CD14-positive monocyte (primary cell): Measurements from ENCODE around the gene CYB5R4. TPM values are rescaled to one million over a fixed set of nuclear protein-coding genes. Genes with fewer than 3 reads are reported as not detected.

Source experiments
- DNase-seq, 3 donors: peaks; one replicate each; pipeline ENCODE4 v3.0.0-alpha.2; 2011 to 2022
- H2AFZ ChIP-seq: 2 replicates; pipeline ENCODE4 v1.6.0; 2012; ENCODE audit warnings: mild to moderate bottlenecking, low read depth, low read length, inconsistent platforms; ENCODE audit not compliant: insufficient read depth, poor library complexity, severe bottlenecking
- H3K27ac ChIP-seq, 2 donors: 1 replicate in 1 of 2; 2 replicates in 1 of 2; pipeline ENCODE4 v1.5.1; 2012 to 2013; ENCODE audit warnings: low read length in 2 of 2, control low read depth in 1 of 2, inconsistent platforms in 1 of 2, low read depth in 1 of 2, mild to moderate bottlenecking in 1 of 2
- H3K27me3 ChIP-seq, 2 donors: one replicate each; pipeline versions ENCODE4 v1.6.0 to v1.6.1; 2011 to 2013; ENCODE audit warnings: low read length in 2 of 2; ENCODE audit not compliant: control insufficient read depth in 2 of 2, insufficient read depth in 2 of 2
- H3K36me3 ChIP-seq, 2 donors: replicated peaks in 1 of 2; 1 replicate in 1 of 2; 2 replicates in 1 of 2; pipeline versions ENCODE4 v1.5.1 to v1.6.1; 2012 to 2013; ENCODE audit warnings: low read length in 2 of 2, control low read depth in 1 of 2, inconsistent platforms in 1 of 2, mild to moderate bottlenecking in 1 of 2; ENCODE audit not compliant: insufficient read depth in 2 of 2, control insufficient read depth in 1 of 2
- H3K4me1 ChIP-seq, 2 donors: 1 replicate in 1 of 2; 2 replicates in 1 of 2; pipeline versions ENCODE4 v1.5.1 to v1.6.1; 2012 to 2013; ENCODE audit warnings: low read length in 2 of 2, control low read depth in 1 of 2, inconsistent platforms in 1 of 2, mild to moderate bottlenecking in 1 of 2, moderate library complexity in 1 of 2; ENCODE audit not compliant: insufficient read depth in 2 of 2, control insufficient read depth in 1 of 2
- H3K4me2 ChIP-seq: replicated peaks from 2 replicates; pipeline ENCODE3; 2012; ENCODE audit warnings: low read length, moderate library complexity, mild to moderate bottlenecking; ENCODE audit not compliant: poor library complexity, severe bottlenecking; ENCODE audit errors: extremely low read depth
- H3K4me3 ChIP-seq, 3 experiments: fragments of 200-600 bp in 1 of 3; sonication (generic) in 1 of 3; replicated peaks in 1 of 3; 1 replicate in 2 of 3; 2 replicates in 1 of 3; pipeline ENCODE4 v1.5.1; 2011 to 2013; ENCODE audit warnings: low read length in 3 of 3, mild to moderate bottlenecking in 3 of 3, control low read depth in 2 of 3, low read depth in 2 of 3, inconsistent platforms in 1 of 3, moderate library complexity in 1 of 3
- H3K79me2 ChIP-seq: 2 replicates; pipeline ENCODE4 v1.6.0; 2012; ENCODE audit warnings: mild to moderate bottlenecking, control low read depth, inconsistent platforms, low read length, moderate library complexity; ENCODE audit not compliant: insufficient read depth
- H3K9ac ChIP-seq: 2 replicates; pipeline ENCODE4 v1.6.0; 2017; ENCODE audit warnings: low read length, mild to moderate bottlenecking; ENCODE audit not compliant: insufficient read depth, poor library complexity, severe bottlenecking
- H3K9me3 ChIP-seq, 2 donors: replicated peaks in 1 of 2; 1 replicate in 1 of 2; 2 replicates in 1 of 2; pipeline versions ENCODE4 v1.5.1 to v1.6.1; 2012 to 2013; ENCODE audit warnings: low read length in 2 of 2, control low read depth in 1 of 2; ENCODE audit not compliant: control insufficient read depth in 1 of 2, insufficient read depth in 1 of 2
- H4K20me1 ChIP-seq: 2 replicates; pipeline ENCODE4 v1.6.0; 2012; ENCODE audit warnings: mild to moderate bottlenecking, low read length, control low read depth, moderate library complexity; ENCODE audit not compliant: insufficient read depth
- H3K27ac Mint-ChIP-seq, 7 donors: one replicate each; pipeline ENCODE4 v1.8.0; 2020; ENCODE audit warnings: mild to moderate bottlenecking in 7 of 7, mixed read lengths in 7 of 7, moderate library complexity in 6 of 7, inconsistent platforms in 2 of 7
- H3K27me3 Mint-ChIP-seq, 3 donors: one replicate each; pipeline ENCODE4 v1.8.0; 2021 to 2022; ENCODE audit warnings: low read depth in 3 of 3, mild to moderate bottlenecking in 3 of 3, mixed read lengths in 3 of 3, moderate library complexity in 3 of 3, inconsistent platforms in 1 of 3
- H3K36me3 Mint-ChIP-seq, 2 donors: one replicate each; pipeline ENCODE4 v1.8.0; 2020; ENCODE audit warnings: mixed read lengths in 2 of 2, inconsistent platforms in 1 of 2, mild to moderate bottlenecking in 1 of 2
- H3K4me1 Mint-ChIP-seq: one replicate; pipeline ENCODE4 v1.8.0; 2020; ENCODE audit warnings: mild to moderate bottlenecking, mixed read lengths
- H3K4me3 Mint-ChIP-seq, 2 donors: one replicate each; pipeline ENCODE4 v1.8.0; 2020; ENCODE audit warnings: mild to moderate bottlenecking in 2 of 2, mixed read lengths in 2 of 2, moderate library complexity in 1 of 2
- H3K9me3 Mint-ChIP-seq, 7 donors: one replicate each; pipeline ENCODE4 v1.8.0; 2020 to 2022; ENCODE audit warnings: mixed read lengths in 7 of 7, mild to moderate bottlenecking in 6 of 7, moderate library complexity in 6 of 7, inconsistent platforms in 2 of 7
- WGBS: methylation state at CpG from one replicate; pipeline ENCODE4 v1.1.5; 2013; ENCODE audit warnings: missing lambda C conversion rate; ENCODE audit not compliant: insufficient coverage; 5-methylcytosine and 5-hydroxymethylcytosine counted together
- intact Hi-C, 2 donors: fragments of 100-400 bp; cut with micrococcal nuclease; formaldehyde crosslinking; loops; one replicate each; pipeline versions ENCODE4 v1.15.0 to v1.15.1; 2023
- polyA plus RNA-seq, 3 donors: library from polyadenylated mRNA; depleted of rRNA in 1 of 3; unstranded in 2 of 3; stranded (reverse) in 1 of 3; fragments of 300-500 nt in 2 of 3; fragments of >200 nt in 1 of 3; fragmentation: Illumina TruSeq in 2 of 3; gene quantifications; 1 replicate in 2 of 3; 2 replicates in 1 of 3; pipeline ENCODE4 v1.2.3, GENCODE V29; 2012 to 2021
- TF ChIP-seq, protein P1 (sequence below): fragments of 200-600 bp; IDR thresholded peaks from one replicate; pipeline ENCODE4 v1.8.0; 2022; ENCODE audit warnings: antibody characterized with exemption, mild to moderate bottlenecking

CYB5R4 gene
- polyA plus RNA-seq, 3 donors = 30.5 to 120 (median 116) TPM

DNA sequence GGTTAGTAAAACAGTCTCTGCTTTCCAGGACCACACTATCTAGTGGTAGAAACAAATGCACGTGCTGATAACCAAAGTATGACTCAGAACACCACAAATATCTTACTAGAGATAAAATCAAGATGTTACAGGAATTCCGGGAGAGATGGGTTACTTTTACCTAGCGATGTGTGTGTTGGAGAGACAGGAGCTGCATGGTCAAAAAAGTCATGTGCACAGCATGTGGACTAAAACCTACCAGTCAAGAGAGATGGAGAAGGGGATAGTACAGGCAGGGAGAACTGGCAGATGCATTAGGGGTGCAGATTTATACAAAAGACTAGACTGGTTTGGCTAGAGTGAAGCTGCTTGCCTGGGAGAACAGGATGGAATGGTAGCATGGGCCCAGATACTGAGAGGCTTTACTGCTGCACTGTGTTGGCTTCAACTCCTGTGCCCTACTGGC lies 98.8 kb downstream of the CYB5R4 start:
- Mint-ChIP-seq H3K27ac (no peak overlapping the region), H3K27me3 (peaks cover 0 to 2% (median 0%) of the 10 kb centered on the region in 3 donors), H3K4me3 (no peak overlapping the region), H3K36me3 (peaks cover 72 to 73% of the 10 kb centered on the region in 2 donors), H3K9me3 (peaks cover 0 to 11% (median 3%) of the 10 kb centered on the region in 7 donors), H3K4me1 (no peaks in the 10 kb centered on the region)
- no peak overlapping the region for H3K4me2 ChIP-seq
- TF ChIP-seq, protein P1, sequence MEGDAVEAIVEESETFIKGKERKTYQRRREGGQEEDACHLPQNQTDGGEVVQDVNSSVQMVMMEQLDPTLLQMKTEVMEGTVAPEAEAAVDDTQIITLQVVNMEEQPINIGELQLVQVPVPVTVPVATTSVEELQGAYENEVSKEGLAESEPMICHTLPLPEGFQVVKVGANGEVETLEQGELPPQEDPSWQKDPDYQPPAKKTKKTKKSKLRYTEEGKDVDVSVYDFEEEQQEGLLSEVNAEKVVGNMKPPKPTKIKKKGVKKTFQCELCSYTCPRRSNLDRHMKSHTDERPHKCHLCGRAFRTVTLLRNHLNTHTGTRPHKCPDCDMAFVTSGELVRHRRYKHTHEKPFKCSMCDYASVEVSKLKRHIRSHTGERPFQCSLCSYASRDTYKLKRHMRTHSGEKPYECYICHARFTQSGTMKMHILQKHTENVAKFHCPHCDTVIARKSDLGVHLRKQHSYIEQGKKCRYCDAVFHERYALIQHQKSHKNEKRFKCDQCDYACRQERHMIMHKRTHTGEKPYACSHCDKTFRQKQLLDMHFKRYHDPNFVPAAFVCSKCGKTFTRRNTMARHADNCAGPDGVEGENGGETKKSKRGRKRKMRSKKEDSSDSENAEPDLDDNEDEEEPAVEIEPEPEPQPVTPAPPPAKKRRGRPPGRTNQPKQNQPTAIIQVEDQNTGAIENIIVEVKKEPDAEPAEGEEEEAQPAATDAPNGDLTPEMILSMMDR = no peak
- no peaks in the 10 kb centered on the region for H3K27me3 ChIP-seq
- no peak for DNase-seq
- H3K27ac ChIP-seq = no peak overlapping the region
- H2AFZ ChIP-seq = no peak overlapping the region
- no peaks in the 10 kb centered on the region for H4K20me1 ChIP-seq
- no peaks in the 10 kb centered on the region for H3K79me2 ChIP-seq
- H3K36me3 ChIP-seq = peaks cover 66 to 94% of the 10 kb centered on the region in 2 donors
- H3K9me3 ChIP-seq = peaks cover 2 to 13% of the 10 kb centered on the region in 2 donors
- H3K4me1 ChIP-seq = no peaks in the 10 kb centered on the region
- no peak overlapping the region for H3K9ac ChIP-seq
- no peak overlapping the region for H3K4me3 ChIP-seq
- 92% methylated on average over 2 of the region's 3 CpGs for WGBS
- intact Hi-C loops = no loop called here

DNA sequence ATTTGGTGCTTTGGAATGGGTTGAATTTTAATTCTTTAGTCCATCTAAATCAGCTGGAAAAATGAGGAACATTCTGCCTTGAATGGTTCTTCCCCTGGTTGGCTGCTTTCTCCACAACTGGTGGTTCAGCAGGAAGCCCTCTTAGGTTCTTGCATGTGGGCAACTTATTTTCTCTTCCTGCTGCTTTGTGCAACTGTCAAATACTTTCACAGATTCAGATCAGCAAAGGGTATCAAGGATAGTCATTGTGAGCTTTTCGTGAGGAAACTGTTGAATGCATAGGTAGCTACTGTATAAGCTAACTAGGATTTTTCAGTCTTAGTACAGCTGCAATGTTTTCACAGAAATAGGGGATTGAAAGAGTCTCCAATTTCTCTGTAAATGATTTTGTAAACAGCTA lies 101.2 kb downstream of the CYB5R4 start:
- DNase-seq = no peak
- Mint-ChIP-seq H3K36me3 (peaks cover 78 to 84% of the 10 kb centered on the region in 2 donors), H3K9me3 (peaks cover 15 to 31% (median 21%) of the 10 kb centered on the region in 7 donors), H3K27ac (peak overlapping the region in 1 of 7 donors; percentile 46), H3K4me3 (no peak overlapping the region), H3K27me3 (no peaks in the 10 kb centered on the region), H3K4me1 (no peaks in the 10 kb centered on the region)
- H3K9ac ChIP-seq = no peak overlapping the region
- no peaks in the 10 kb centered on the region for H3K27me3 ChIP-seq
- H3K27ac ChIP-seq = no peak overlapping the region
- no peaks in the 10 kb centered on the region for H4K20me1 ChIP-seq
- no peak overlapping the region for H2AFZ ChIP-seq
- peaks cover 10 to 33% of the 10 kb centered on the region in 2 donors for H3K9me3 ChIP-seq
- intact Hi-C loops = no loop called here
- no peak overlapping the region for H3K4me2 ChIP-seq
- TF ChIP-seq, protein P1 = no peak
- no peaks in the 10 kb centered on the region for H3K4me1 ChIP-seq
- no peak overlapping the region for H3K4me3 ChIP-seq
- no peaks in the 10 kb centered on the region for H3K79me2 ChIP-seq
- no CpG with 5 or more reads among the region's 1 CpG for WGBS
- H3K36me3 ChIP-seq = peaks cover 66 to 90% of the 10 kb centered on the region in 2 donors
